GM19328 (cell line): Measurements from ENCODE around the gene CYFIP2.
A peak's percentile ranks its signal among the peaks of the same experiment; 100 is the strongest.

ENCODE experiments used
- ATAC-seq: cut with Tn5 transposase; IDR thresholded peaks from one replicate; pipeline ENCODE4 v1.9.1; 2021; ENCODE audit warnings: mild to moderate bottlenecking, moderate library complexity; ENCODE audit not compliant: unreplicated experiment

Gene CYFIP2

DNA sequence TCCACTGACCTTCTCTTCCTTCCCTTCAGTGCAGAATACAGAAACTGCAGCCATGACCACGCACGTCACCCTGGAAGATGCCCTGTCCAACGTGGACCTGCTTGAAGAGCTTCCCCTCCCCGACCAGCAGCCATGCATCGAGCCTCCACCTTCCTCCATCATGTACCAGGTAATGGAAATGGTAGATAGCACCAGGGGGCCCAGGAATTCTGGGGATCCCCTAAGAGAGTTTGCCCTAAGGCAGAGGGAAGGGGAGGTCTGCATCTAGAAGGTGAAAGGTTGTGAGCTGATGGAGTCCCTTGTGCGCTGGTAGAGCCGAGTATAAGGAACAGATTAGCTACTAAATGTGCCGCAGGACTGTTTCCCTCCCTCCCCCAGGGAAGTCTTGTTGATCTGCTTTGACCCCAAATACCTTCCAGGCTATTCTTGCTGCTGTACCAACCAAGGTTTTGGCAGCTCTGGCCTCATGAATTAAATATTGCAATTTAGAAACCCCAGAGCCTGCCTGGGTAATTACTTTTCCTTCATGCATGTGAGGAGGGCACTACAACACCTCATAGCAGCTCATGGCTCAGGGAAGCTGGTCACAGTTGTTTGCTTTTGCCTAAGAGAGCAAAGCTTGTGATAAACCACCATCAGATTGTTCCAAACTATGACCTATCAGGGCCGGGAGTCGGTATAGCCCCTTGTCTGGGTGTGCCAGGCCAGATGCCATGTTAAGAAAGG lies 19.6 kb downstream of the CYFIP2 start:
- ATAC-seq: no peak

- ATAC-seq: no peak
Measured at GRCh38 chr5:157286761-157287211, 20.9 kb downstream of the CYFIP2 start.

- ATAC-seq: no peak
Measured at GRCh38 chr5:157288405-157289163, 22.7 kb downstream of the CYFIP2 start.

DNA sequence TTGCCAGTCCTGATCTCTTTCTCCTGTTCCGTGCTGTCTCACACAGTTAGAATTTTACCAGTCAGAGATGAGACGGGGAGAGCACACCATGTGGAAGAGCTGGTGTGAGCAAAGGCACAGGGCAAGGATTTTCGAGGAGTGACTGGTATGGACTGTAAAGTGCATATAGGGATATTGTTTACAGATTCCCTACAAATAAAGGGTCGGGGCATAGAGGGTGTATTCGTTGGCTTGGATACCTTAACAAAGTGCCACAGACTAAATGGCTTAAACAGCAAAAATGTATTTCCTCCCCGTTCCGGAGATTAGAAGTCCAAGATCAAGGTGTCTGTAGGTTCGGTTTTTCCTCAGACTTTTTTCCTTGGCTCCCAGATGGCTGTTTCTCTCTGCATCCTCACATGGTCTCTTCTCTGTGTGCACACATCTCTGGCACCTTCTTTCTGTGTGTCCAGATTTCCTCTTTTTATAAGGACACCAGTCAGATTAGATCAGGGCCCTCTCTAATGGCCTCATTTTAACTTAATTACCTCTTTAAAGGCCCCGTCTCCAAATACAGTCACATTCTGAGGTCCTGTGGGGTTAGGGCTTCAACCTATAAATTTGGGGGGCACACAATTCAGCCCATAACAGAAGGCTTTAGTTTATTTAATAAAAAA lies 23.4 kb downstream of the CYFIP2 start:
- ATAC-seq: no peak

- no peak for ATAC-seq
Measured at GRCh38 chr5:157290156-157290980, 24.4 kb downstream of the CYFIP2 start.

DNA sequence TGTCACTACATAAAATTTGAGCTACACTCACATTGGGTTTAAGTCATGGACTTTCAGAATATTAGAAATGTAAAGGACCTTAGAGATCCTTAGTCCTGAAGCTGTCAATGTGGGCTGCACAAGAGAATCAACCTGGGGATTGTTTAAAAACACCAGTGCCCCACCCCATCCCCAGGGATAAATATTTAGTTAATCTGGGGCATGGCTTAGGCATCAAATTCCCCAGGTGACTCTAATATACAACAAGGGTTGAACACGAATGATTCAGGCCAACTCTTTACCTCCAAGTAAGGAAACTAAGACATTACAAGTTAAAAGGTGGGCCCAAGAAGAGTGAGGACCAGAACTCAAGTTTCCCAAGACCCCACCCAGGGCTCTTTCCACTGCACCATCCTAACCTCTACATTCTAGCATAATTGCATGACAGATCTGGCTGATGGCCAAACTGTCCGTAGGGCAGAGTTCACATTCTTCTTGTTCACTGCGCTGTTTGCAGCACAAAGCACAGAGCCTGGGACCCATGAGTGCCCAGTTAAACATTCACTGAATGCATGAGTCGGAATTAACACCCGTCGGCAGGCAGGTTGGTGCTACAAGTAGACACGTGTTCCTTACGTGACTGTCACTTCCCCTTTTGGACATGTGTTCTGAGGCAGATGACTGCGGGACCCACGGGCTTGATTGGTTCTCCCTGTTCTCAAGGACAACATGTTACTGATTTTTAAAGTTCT lies 25.2 kb downstream of the CYFIP2 start:
- peak; percentile 79 for ATAC-seq

DNA sequence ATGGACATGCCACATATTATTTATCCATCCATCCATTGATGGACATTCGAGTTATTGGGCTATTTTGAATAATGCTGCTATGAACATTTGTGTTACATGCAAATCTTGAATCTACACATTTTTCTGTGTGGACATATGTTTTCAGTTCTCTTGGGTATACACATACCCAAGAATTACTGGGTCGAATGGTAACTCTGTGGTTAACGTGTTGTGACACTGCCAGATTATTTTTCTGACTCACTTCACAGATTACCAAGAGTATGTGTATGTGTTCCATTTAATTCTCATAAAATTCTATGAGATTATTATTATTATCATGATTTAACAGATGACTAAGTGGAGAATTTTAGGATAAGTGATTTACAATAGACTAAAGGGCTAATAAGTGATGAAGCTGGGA lies 26.7 kb downstream of the CYFIP2 start:
- ATAC-seq: no peak

DNA sequence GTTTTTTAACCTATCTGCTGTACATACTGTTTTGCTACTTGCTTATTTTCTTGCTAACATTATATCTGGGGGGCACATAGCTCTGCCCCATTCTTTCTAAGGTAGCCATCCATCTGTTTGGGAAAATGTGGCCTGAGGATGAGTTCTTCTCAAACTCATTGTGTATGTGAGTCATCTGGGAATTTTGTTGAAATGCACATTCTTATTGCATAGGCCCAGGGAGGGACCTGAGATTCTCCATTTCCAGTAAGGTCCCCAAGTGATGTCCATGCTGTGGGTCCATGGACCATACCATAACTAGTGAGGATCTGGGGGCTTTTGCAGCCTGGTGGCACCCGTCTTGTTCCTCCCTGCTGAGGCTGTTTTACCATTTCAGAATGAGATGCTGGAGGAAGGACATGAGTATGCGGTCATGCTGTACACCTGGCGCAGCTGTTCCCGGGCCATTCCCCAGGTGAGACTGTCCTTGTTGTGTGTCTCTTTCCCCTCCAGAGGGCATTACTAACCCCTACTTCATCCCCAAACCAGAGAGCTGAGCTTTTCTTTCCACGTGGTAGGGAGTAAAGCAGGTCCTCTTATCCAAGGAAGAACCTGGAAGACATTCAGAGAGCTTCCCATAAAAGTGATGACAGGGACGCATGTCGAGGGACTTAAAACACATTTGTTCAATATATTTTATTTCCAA lies 28.6 kb downstream of the CYFIP2 start:
- ATAC-seq: no peak

DNA sequence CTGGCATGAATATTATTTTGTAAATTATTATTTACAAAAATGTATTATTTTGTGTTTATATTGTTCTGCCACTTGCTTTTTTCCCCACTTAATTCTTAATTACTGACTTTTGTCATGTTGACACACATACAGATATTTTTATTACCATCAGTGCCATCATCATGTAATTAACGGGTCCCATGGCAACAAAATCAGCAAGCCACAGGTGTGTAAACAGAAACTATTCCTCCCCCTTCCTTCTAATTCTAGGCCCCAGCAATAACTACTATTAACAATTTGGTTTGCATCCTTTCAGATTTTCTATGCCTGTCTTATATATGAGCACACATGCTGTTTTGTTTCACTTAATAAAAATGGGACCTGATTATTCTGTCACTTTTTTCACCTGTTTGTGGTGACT lies 29.3 kb downstream of the CYFIP2 start:
- no peak for ATAC-seq

DNA sequence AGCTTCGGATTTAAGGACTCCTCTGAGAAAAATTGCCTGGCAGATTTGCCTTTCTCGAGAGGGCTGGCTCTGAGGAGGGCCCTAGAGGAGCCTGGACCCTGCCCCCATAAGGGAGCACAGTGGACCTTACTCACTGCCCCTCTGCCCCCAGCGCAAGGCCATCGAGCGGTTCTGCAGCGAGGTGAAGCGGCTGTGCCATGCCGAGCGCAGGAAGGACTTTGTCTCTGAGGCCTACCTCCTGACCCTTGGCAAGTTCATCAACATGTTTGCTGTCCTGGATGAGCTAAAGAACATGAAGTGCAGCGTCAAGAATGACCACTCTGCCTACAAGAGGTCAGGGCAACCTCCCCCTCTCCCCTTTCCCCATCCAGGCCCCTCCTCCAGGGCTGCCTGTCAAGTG lies 34.6 kb downstream of the CYFIP2 start:
- no peak for ATAC-seq

DNA sequence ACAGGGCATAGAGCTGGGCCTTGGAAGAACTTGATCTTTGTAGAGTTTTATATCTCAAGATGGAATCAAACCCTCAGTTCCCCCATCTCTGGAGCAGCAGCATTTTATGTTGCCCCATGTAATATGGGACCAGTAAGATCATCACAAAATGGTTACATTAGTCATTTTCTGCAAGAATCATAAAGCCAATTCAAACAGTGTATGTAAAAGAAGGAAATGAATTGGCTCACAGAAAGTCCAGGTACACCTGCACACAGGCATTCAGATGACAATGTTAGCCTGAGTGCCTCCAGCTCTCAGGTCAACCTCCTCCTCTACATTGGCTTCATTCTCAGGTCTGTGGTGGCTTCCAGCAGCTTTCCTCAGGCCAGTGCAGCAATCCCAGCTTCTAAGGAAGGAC lies 35.1 kb downstream of the CYFIP2 start:
- no peak for ATAC-seq

DNA sequence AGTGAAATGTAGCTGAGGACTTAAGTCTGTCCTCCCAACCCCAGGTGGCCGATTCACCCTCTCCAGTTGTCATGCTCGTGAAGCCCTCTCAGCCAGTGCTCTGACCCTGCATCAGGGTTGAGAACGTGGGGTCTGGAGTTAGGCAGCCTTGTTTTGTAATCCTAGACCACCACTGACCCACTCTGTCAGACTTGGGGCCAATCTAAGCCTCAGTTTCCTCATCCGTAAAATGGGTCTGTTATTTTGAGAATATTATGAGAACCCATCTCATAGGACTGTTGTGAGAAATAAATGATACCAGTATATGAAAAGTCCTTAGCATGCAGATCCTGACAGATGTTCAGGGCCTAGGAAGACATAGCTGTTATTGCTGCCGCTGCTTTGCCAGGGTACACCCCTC lies 37.1 kb downstream of the CYFIP2 start:
- ATAC-seq: no peak

GRCh38 chr5:157303667-157304327 lies 37.9 kb downstream of the CYFIP2 start:
- ATAC-seq: no peak

DNA sequence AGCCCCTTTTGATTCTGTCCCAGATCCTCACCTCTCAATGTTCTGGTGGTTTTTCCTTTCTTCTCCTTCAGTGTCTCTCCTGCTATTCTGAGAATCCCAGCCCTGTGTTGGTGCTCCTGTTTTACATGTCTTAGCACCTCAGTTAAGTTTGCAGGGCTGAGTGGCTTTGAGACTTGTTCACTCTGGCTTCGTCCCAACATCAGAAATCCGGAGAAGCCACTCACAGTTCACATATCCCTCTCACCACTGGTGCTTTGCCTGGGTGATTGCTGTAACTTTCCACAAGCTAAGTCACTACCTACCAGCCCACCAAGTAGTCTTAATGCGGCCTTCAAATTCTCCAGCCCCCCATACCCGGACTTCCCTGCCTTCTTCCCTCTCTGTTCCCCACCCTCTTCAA lies 40.2 kb downstream of the CYFIP2 start:
- no peak for ATAC-seq

- ATAC-seq: no peak
Measured at GRCh38 chr5:157306692-157307471, 41.0 kb downstream of the CYFIP2 start.

GRCh38 chr5:157308836-157309465 lies 43.0 kb downstream of the CYFIP2 start:
- no peak for ATAC-seq

- no peak for ATAC-seq
Measured at GRCh38 chr5:157309796-157310195, 43.9 kb downstream of the CYFIP2 start.

GRCh38 chr5:157311595-157311994 lies 45.7 kb downstream of the CYFIP2 start:
- ATAC-seq: no peak
